GM12873 (cell line): ENCODE measurements around the gene CFAP299.

Source experiments
- CTCF ChIP-seq: IDR thresholded peaks from 2 replicates; pipeline ENCODE4 v1.5.1; 2012; ENCODE audit warnings: low read depth, mild to moderate bottlenecking, moderate library complexity, low read length, control low read depth; ENCODE audit not compliant: insufficient read depth; ENCODE audit errors: missing control alignments

The CFAP299 gene

DNA sequence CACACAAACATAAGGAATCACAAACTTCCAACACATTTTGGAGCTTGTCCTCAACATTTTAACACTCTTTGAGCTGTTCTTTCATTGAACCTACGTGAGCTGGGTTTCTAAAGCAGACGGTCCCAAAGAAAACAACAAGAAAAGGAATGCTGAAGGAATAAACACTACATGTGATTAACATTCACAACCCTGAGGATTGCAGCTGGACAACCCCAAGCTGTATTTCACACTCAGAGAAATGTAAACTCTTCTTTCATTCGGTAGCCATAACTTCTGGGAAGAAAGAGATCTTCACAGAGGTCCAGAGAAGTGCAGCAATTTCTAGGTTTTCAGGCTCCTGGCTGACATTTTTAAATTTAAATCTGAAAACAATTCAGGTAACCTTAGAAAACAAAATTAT lies 130.2 kb downstream of the CFAP299 start:
- TF ChIP-seq CTCF, result no peak

DNA sequence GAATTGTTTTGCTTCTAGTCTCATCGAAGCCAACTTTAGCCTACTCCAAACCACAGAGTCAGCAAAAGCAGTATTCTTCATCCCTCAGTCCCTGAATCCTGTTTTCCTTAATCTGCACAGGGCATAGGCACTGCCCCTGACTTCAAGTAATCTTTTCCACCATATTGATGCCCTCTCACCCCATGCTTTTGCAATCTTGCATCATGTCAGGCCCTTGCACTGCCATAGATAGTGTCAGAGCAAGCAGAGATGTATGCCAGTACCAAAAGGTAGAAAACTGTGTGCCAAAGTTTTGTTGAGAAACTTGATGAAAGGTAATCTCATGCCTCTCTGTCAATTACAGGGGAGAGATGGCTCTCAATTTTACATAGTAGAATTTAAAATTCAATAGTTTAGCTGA lies 131.1 kb downstream of the CFAP299 start:
- no peak for TF ChIP-seq CTCF

- no peak for TF ChIP-seq CTCF
Observed at GRCh38 chr4:80471756-80472155, 136.2 kb downstream of the CFAP299 start.

DNA sequence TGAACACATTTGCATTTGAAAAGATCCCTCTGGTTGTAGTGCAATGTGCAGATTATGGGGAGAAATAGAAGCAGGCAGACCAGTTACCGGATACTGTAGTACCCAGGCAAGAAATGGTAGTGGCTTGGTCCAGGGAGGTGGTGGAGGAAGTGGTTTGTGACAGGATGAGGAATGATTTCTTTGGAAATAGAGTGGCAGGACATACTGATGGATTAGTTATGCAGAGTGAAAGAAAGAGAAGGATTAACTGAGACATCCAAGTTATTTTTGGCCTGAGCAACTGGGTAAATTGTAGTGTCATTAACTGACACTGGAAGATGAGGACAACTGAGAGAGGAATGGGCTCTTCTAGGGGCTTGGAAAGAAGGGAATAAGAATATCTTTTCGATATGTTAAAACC lies 139.7 kb downstream of the CFAP299 start:
- TF ChIP-seq CTCF, result no peak

DNA sequence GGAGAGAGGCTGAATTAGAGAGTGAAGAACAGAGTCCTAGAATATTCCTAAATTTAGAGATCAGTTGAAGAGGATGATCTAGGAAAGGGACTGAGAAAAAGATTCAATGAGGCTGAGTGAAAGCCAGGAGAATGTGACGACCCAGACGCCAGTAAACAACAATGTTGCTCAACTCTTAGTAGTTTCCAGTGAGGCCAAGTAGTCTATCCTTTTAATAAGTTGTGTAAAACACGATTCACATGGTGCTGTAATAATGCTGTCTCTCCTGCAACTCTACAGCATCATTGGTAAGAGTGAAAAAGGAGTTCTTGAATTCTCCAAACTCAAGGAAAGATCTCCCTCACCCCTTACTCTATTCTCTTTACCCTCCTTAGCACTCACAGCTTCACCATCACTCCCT lies 140.3 kb downstream of the CFAP299 start:
- no peak for TF ChIP-seq CTCF

GRCh38 chr4:80484712-80485111 lies 149.2 kb downstream of the CFAP299 start:
- no peak for TF ChIP-seq CTCF

GRCh38 chr4:80486603-80487002 lies 151.1 kb downstream of the CFAP299 start:
- no peak for TF ChIP-seq CTCF
